Naive thymus-derived CD8-positive, alpha-beta T cell (primary cell): ENCODE results near the gene ACTR5. TPM values are rescaled to one million over a fixed set of nuclear protein-coding genes. Genes with fewer than 3 reads are reported as not detected.
A peak's percentile ranks its signal among the peaks of the same experiment; 100 is the strongest.

Source experiments
- ATAC-seq, 2 donors: fragments of 150-1000 bp; cut with Tn5 transposase in 1 of 2; sonication (Bioruptor Pico), chemical (Tn5 transposase) in 1 of 2; 1 replicate in 1 of 2; 2 replicates in 1 of 2; pipeline ENCODE4 v1.10.0; 2021; ENCODE audit warnings: mild to moderate bottlenecking in 2 of 2, moderate library complexity in 2 of 2
- POLR2A ChIA-PET: fragments of 350-600 bp; sonication (Branson Sonifier 250); formaldehyde crosslinking; loops from one replicate; lab custom pipeline; 2021; ENCODE audit warnings: antibody characterized with exemption; lab: Charles Lee
- DNase-seq, 10 donors: peaks; one replicate each; pipeline versions ENCODE4 v3.0.0 to v3.0.0-alpha.2; 2020 to 2022
- H3K27ac Mint-ChIP-seq, 10 donors: one replicate each; pipeline ENCODE4 v1.8.0; 2020 to 2022; ENCODE audit warnings: mild to moderate bottlenecking in 10 of 10, mixed read lengths in 10 of 10, moderate library complexity in 4 of 10, inconsistent platforms in 1 of 10
- H3K27me3 Mint-ChIP-seq, 5 donors: one replicate each; pipeline ENCODE4 v1.8.0; 2021 to 2022; ENCODE audit warnings: mixed read lengths in 5 of 5
- H3K36me3 Mint-ChIP-seq, 3 donors: one replicate each; pipeline ENCODE4 v1.8.0; 2020 to 2022; ENCODE audit warnings: mixed read lengths in 3 of 3, mild to moderate bottlenecking in 2 of 3, inconsistent platforms in 1 of 3
- H3K4me1 Mint-ChIP-seq, 4 donors: one replicate each; pipeline ENCODE4 v1.8.0; 2021 to 2022; ENCODE audit warnings: mixed read lengths in 4 of 4
- H3K4me3 Mint-ChIP-seq, 10 donors: one replicate each; pipeline ENCODE4 v1.8.0; 2020 to 2022; ENCODE audit warnings: mild to moderate bottlenecking in 10 of 10, mixed read lengths in 10 of 10, moderate library complexity in 6 of 10, inconsistent platforms in 1 of 10
- H3K9me3 Mint-ChIP-seq, 9 donors: one replicate each; pipeline ENCODE4 v1.8.0; 2020 to 2022; ENCODE audit warnings: mixed read lengths in 9 of 9, mild to moderate bottlenecking in 3 of 9, inconsistent platforms in 1 of 9, moderate library complexity in 1 of 9
- polyA plus RNA-seq, 3 donors: library from polyadenylated mRNA; unstranded; fragments of 300-500 nt; fragmentation: Illumina TruSeq; gene quantifications; one replicate each; pipeline ENCODE4 v1.2.3, GENCODE V29; 2021
- total RNA-seq, 8 experiments: library from RNA in 2 of 8; stranded (reverse) in 2 of 8; gene quantifications; one replicate each; pipeline ENCODE4 v1.2.3 and lab custom pipeline; 2021 to 2026

Gene ACTR5
- total RNA-seq (10 to 100 TPM; 20.7 to 21.8 TPM), polyA plus RNA-seq (10 to 100 TPM in 2 of 3 donors, 1 to 10 TPM in 1; 8.8 to 10.3 (median 10.2) TPM), total RNA-seq (lab: John Stamatoyannopoulos, UW) (26.5 to 41.0 (median 34.6) reads per million in 6 experiments)

DNA sequence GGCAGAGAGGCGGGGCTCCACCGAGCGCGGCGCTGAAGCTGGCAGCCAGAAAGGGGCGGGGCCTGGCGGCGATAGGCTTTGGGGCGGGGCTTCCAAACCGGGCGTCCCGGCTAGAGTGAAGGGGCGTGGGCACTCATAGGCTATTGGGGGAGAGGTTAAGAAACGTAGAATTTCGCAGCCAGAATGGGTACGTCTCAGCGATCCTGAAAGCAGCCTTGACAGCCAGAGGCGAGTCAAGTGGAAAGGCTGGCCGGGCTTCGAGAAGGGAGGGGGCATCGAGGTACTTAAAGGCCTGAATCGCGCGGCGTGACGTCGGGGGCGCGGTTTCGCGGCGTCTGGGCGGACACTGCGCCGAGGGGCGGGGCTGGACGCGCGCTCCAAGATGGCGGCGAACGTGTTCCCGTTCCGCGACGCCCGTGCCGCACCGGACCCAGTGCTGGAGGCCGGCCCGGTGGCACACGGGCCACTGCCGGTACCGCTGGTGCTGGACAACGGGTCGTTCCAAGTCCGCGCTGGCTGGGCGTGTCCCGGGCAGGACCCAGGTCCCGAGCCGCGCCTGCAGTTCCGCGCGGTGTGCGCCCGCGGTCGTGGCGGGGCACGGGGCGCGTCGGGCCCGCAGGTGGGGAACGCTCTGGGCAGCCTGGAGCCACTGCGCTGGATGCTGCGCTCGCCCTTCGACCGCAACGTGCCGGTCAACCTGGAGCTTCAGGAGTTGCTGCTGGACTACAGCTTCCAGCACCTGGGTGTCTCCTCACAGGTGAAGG is at the start of gene ACTR5:
TSS of gene ACTR5 (plus strand) at position 364 of the 764 bp plus-strand sequence. CDS start at position 383, 19 bp downstream.
- DNase-seq (peak; percentile 93 to 99 (median 98)), ATAC-seq (peak; percentile 85 to 88)
- Mint-ChIP-seq H3K9me3 (no peaks in the 10 kb centered on the region), H3K36me3 (peaks cover 0 to 29% (median 2%) of the 10 kb centered on the region in 3 donors), H3K27me3 (peaks cover 0 to 9% (median 4%) of the 10 kb centered on the region in 5 donors), H3K4me3 (peak within 1 kb of the TSS; percentile 88 to 99 (median 98)), H3K4me1 (peaks cover 14 to 34% (median 27%) of the 10 kb centered on the region in 4 donors), H3K27ac (peak within 1 kb of the TSS; percentile 92 to 100 (median 100))
- POLR2A ChIA-PET, result interaction anchor here (0.8 to 3.0 kb wide), 7 partner anchors 17 to 275 kb away, joined by 3 to 17 read pairs (median 3); partner anchors contain the start of genes PPP1R16B and RALGAPB

DNA sequence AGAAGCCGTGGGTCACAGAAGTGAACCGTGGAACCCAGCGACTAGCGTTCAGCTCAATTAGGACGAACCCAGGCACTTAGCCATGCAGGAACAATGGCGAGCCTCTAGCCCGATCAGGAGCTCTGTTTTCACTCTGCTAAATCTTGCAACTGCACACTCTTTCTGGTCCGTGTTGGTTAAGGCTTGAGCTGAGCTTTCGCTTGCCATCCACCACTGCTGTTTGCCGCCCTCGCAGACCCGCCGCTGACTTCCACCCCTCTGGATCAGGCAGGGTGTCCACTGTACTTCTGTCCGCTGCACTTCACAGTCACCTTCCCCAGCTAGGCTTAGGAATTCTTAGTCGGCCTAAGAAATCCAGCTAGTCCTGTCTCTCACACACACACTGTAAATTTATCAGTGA is 49.7 kb upstream of the ACTR5 start:
- Mint-ChIP-seq H3K4me3 (no peak overlapping the region), H3K4me1 (no peaks in the 10 kb centered on the region), H3K27me3 (peaks cover 14 to 42% (median 22%) of the 10 kb centered on the region in 5 donors), H3K9me3 (peaks cover 0 to 5% (median 0%) of the 10 kb centered on the region in 9 donors), H3K27ac (no peak overlapping the region), H3K36me3 (peaks cover 0 to 7% (median 0%) of the 10 kb centered on the region in 3 donors)
- no peak for ATAC-seq
- POLR2A ChIA-PET, result no interaction called here
- no peak for DNase-seq

DNA sequence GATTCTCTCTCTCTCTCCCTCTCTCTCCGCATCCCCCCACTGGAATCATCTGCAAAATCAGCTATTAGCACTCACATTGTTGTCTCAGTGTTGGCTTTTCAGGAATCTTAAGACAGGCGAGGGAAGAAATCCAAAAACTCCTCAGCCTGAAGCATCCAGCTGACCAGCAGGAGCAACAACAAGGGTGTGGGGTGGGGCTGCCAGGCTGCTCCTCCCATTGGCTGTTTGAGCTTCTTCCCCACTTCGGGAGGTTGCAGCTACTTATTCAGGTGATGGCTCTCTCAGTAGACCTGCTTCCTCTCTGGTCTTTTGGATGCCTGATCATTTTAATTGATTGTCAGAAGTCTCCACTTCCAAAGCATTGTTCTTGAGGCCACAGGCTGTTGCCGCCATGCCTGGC is 48.1 kb upstream of the ACTR5 start:
- H3K27me3 Mint-ChIP-seq, result peaks cover 10 to 47% (median 25%) of the 10 kb centered on the region in 5 donors
- H3K27ac Mint-ChIP-seq, result no peak overlapping the region
- ATAC-seq (no peak), DNase-seq (no peak)
- no peak overlapping the region for H3K4me3 Mint-ChIP-seq
- no peaks in the 10 kb centered on the region for H3K4me1 Mint-ChIP-seq
- H3K9me3 Mint-ChIP-seq, result no peaks in the 10 kb centered on the region
- POLR2A ChIA-PET, result no interaction called here
- H3K36me3 Mint-ChIP-seq, result no peaks in the 10 kb centered on the region

GRCh38 chr20:38700926-38701325 is 47.3 kb upstream of the ACTR5 start:
- ATAC-seq, result no peak
- H3K36me3 Mint-ChIP-seq, result no peaks in the 10 kb centered on the region
- H3K27ac Mint-ChIP-seq, result peak overlapping the region in 1 of 10 donors; percentile 54
- DNase-seq, result no peak
- H3K4me3 Mint-ChIP-seq, result no peak overlapping the region
- POLR2A ChIA-PET, result no interaction called here
- no peaks in the 10 kb centered on the region for H3K4me1 Mint-ChIP-seq
- H3K27me3 Mint-ChIP-seq, result peaks cover 10 to 54% (median 23%) of the 10 kb centered on the region in 5 donors
- H3K9me3 Mint-ChIP-seq, result no peaks in the 10 kb centered on the region

DNA sequence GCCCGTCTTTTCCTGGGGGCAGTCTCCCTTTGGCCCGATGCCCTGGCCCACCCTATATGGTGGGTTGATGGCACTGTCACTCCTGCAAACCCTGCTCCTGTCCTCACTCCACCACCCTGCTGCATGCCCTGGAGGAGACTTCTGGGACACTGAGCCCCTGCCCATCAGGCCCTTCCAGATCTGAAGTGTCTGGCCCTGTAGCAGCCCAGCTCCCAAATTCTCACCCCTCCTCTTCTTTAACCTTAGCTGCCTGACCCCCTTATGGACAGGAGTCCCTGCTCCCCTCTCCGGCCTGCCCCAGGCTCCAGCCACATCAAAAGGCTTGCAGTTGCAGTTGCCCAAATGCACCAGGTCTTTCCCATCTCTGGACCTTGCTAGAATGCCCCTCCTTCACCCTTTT is 44.7 kb upstream of the ACTR5 start:
- Mint-ChIP-seq H3K4me1 (no peaks in the 10 kb centered on the region), H3K27me3 (peaks cover 11 to 65% (median 25%) of the 10 kb centered on the region in 5 donors), H3K36me3 (no peaks in the 10 kb centered on the region), H3K4me3 (no peak overlapping the region), H3K27ac (no peak overlapping the region), H3K9me3 (no peaks in the 10 kb centered on the region)
- POLR2A ChIA-PET, result no interaction called here
- no peak for DNase-seq
- ATAC-seq, result no peak

- Mint-ChIP-seq H3K27me3 (peaks cover 11 to 65% (median 26%) of the 10 kb centered on the region in 5 donors), H3K9me3 (no peaks in the 10 kb centered on the region), H3K36me3 (no peaks in the 10 kb centered on the region), H3K4me3 (no peak overlapping the region), H3K4me1 (no peaks in the 10 kb centered on the region), H3K27ac (no peak overlapping the region)
- POLR2A ChIA-PET, result no interaction called here
- DNase-seq, result no peak
- ATAC-seq, result no peak
Measured at GRCh38 chr20:38704136-38704535, 44.1 kb upstream of the ACTR5 start.

- Mint-ChIP-seq H3K27ac (no peak overlapping the region), H3K4me3 (no peak overlapping the region), H3K27me3 (peaks cover 11 to 58% (median 35%) of the 10 kb centered on the region in 5 donors), H3K4me1 (no peaks in the 10 kb centered on the region), H3K36me3 (no peaks in the 10 kb centered on the region), H3K9me3 (no peaks in the 10 kb centered on the region)
- ATAC-seq (no peak), DNase-seq (no peak)
- POLR2A ChIA-PET, result no interaction called here
Measured at GRCh38 chr20:38706509-38706908, 41.8 kb upstream of the ACTR5 start.

- Mint-ChIP-seq H3K27me3 (peaks cover 14 to 67% (median 57%) of the 10 kb centered on the region in 5 donors), H3K9me3 (no peaks in the 10 kb centered on the region), H3K36me3 (no peaks in the 10 kb centered on the region), H3K4me1 (no peaks in the 10 kb centered on the region), H3K4me3 (no peak overlapping the region), H3K27ac (no peak overlapping the region)
- DNase-seq (no peak), ATAC-seq (no peak)
- POLR2A ChIA-PET, result no interaction called here
Measured at GRCh38 chr20:38714308-38714707, 34.0 kb upstream of the ACTR5 start.

DNA sequence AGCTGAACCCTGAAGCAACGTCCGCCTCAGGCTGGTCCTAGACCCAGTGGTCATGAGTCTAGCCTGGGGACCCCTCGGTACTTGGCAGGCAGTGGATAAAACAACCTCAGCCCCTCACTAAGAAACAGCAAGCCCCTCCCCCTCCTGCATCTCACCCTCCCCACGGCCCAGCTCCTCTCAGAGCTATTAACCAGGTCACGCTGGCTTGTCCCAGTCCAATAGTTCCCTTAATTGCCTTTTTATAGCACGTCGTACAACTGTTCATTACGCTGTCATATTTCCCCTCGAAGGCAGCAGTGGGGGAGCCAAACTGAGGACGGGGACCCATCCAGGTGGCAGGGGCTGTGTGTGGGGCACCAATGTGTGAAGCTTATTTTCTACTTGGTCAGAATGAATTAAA is 32.6 kb upstream of the ACTR5 start:
- Mint-ChIP-seq H3K27ac (no peak overlapping the region), H3K4me1 (no peaks in the 10 kb centered on the region), H3K27me3 (peaks cover 18 to 79% (median 58%) of the 10 kb centered on the region in 5 donors), H3K4me3 (no peak overlapping the region), H3K9me3 (no peaks in the 10 kb centered on the region), H3K36me3 (no peaks in the 10 kb centered on the region)
- POLR2A ChIA-PET, result no interaction called here
- ATAC-seq (no peak), DNase-seq (no peak)

DNA sequence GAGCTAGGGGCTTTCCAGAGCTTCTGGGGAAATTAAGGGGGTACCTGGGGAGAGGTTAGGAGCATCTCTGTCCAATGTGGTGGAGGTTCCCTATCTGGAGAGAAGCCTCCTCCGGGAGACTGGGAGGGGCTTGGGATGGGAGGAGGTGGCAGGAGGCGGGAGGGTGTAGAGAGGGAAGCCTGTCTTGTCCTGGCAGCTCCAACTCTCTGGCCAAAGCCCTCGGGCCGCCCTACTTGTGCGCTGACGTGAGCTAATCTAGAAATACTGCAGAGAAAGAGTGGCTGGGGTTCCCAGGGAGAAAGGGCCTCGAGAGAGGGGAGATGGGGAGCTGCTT is 25.6 kb upstream of the ACTR5 start:
- H3K4me3 Mint-ChIP-seq, result peak overlapping the region in 3 of 10 donors; percentile 0 to 39 (median 9)
- H3K27ac Mint-ChIP-seq, result no peak overlapping the region
- H3K4me1 Mint-ChIP-seq, result peaks cover 22 to 44% (median 37%) of the 10 kb centered on the region in 4 donors
- H3K36me3 Mint-ChIP-seq, result peaks cover 0 to 8% (median 0%) of the 10 kb centered on the region in 3 donors
- H3K9me3 Mint-ChIP-seq, result no peaks in the 10 kb centered on the region
- ATAC-seq (no peak), DNase-seq (no peak)
- peaks cover 50 to 96% (median 73%) of the 10 kb centered on the region in 5 donors for H3K27me3 Mint-ChIP-seq
- POLR2A ChIA-PET, result no interaction called here

DNA sequence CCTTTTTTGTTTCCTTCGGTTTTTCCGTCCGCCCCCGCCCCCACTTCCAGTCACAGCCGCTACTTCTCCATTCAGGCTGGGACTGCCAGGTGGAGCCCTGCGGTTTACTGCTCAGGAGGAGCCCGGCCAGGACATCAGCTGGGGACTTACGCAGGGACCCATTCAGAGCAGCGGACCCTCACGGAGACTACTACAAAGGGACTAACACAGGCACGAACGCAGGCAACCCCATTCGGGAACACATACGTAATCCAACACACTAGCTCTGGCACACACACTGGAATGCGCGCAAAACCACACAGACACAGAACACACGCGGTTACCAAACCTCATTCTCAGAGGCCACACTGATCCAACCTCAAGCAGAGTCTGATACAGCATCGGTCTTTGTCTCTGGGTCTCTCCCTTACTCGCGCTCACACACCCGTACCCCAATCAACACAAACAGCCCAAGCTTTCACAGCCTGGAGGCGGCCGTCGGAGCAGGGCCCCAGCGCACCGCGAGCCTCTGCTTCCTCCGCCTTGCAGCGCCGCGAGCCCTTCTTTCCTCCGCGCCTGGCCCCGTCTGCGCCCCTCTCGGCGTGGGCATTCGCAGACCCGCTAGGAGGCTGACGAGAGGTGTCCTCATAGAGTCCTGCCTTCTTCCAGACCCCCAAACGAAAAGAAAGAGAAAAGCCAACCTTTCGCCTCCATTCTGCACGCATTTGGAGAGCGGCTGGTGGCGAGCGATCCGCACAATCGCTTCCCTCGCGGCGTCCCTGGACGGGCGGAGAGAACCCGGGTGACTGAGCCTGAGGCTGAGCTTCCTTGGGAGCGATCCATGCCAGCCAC is 25.0 kb upstream of the ACTR5 start:
- Mint-ChIP-seq H3K9me3 (no peaks in the 10 kb centered on the region), H3K36me3 (peaks cover 0 to 14% (median 0%) of the 10 kb centered on the region in 3 donors), H3K27ac (no peak overlapping the region), H3K4me3 (peak overlapping the region in 8 of 10 donors; percentile 4 to 61 (median 42)), H3K27me3 (peaks cover 54 to 96% (median 75%) of the 10 kb centered on the region in 5 donors), H3K4me1 (peaks cover 26 to 50% (median 42%) of the 10 kb centered on the region in 4 donors)
- ATAC-seq, result peak in 1 of 2 donors; percentile 17
- POLR2A ChIA-PET, result no interaction called here
- DNase-seq, result no peak

DNA sequence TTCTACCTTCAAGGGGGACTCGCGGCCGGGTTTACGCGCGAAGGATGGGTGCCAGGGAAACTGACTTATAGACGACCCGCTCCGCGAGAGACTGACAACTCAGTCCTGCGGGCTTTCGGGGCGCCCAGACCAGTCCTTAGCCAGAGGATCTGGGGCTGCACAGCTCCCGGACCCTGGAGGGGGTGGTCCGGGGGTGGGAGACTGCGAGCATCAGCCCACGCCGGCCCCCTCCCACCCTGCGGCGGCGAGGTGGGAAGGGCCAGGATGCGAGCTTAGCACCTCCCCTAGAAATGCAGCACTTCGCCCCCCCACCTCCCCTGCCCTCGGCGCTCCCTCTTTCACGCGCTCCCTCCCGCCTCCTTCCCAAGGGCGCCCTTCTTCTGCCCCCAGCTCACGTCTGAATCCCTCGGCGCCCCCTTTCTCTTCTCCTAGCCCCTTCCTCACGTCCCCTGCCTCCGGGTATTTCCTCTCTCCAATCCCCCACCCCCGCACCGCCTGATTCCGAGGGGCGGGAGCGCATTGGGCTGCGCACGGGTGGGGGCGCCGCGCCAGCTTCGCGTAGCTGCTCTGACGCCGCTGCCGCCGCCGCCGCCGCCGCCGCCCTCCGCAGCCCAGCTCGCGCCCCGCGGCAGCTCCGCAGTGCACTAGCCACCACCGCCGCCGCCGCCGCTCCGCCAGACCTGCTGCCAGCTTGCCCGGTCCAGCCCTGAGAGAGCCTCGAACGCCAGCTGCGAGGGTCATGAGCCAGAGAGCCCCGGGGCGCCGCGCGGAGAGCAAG is 24.2 kb upstream of the ACTR5 start, which contains the start of gene SLC32A1:
TSS of gene SLC32A1 (plus strand) at position 639 of the 778 bp plus-strand sequence. CDS start 239 bp downstream, outside the sequence.
- Mint-ChIP-seq H3K27ac (no peak within 1 kb of the TSS), H3K4me3 (peak within 1 kb of the TSS; percentile 26 to 72 (median 62)), H3K9me3 (no peaks in the 10 kb centered on the region), H3K36me3 (peaks cover 0 to 14% (median 0%) of the 10 kb centered on the region in 3 donors), H3K27me3 (peaks cover 58 to 96% (median 73%) of the 10 kb centered on the region in 5 donors), H3K4me1 (peaks cover 28 to 55% (median 48%) of the 10 kb centered on the region in 4 donors)
- peak in 1 of 2 donors; percentile 26 for ATAC-seq
- POLR2A ChIA-PET, result no interaction called here
- peak in 1 of 10 donors; percentile 20 for DNase-seq
